Activated naive CD8-positive, alpha-beta T cell treated with anti-CD3 and anti-CD28 coated beads, Interleukin-2, amount 10 ng/mL, durations not matched to agents 7 days and 5 days (primary cell): ENCODE measurements around the gene QRFP. TPM values are rescaled to one million over a fixed set of nuclear protein-coding genes. Genes with fewer than 3 reads are reported as not detected.

Source experiments
- ATAC-seq: fragments of 150-1000 bp; cut with Tn5 transposase; one replicate; pipeline ENCODE4 v1.10.0; 2021; ENCODE audit warnings: low read depth, moderate library complexity
- POLR2A ChIA-PET: fragments of 350-600 bp; sonication (Branson Sonifier 250); formaldehyde crosslinking; loops from one replicate; lab custom pipeline; 2021; ENCODE audit warnings: antibody characterized with exemption; lab: Charles Lee
- DNase-seq: peaks from one replicate; pipeline ENCODE4 v3.0.0; 2021
- H3K27ac Mint-ChIP-seq: one replicate; pipeline ENCODE4 v1.8.0; 2022; ENCODE audit warnings: mild to moderate bottlenecking, mixed read lengths
- H3K27me3 Mint-ChIP-seq: one replicate; pipeline ENCODE4 v1.8.0; 2022; ENCODE audit warnings: mild to moderate bottlenecking, moderate library complexity, mixed read lengths
- H3K36me3 Mint-ChIP-seq: one replicate; pipeline ENCODE4 v1.8.0; 2021; ENCODE audit warnings: mild to moderate bottlenecking, mixed read lengths
- H3K4me1 Mint-ChIP-seq: one replicate; pipeline ENCODE4 v1.8.0; 2021; ENCODE audit warnings: mixed read lengths
- H3K4me3 Mint-ChIP-seq: one replicate; pipeline ENCODE4 v1.8.0; 2022; ENCODE audit warnings: mild to moderate bottlenecking, moderate library complexity, mixed read lengths
- H3K9me3 Mint-ChIP-seq: one replicate; pipeline ENCODE4 v1.8.0; 2021; ENCODE audit warnings: mixed read lengths
- total RNA-seq, 2 experiments: library from RNA; stranded (reverse); gene quantifications; one replicate each; pipeline ENCODE4 v1.2.3, GENCODE V29; 2021

QRFP gene
- total RNA-seq, 2 experiments from 2014 or later = not detected

DNA sequence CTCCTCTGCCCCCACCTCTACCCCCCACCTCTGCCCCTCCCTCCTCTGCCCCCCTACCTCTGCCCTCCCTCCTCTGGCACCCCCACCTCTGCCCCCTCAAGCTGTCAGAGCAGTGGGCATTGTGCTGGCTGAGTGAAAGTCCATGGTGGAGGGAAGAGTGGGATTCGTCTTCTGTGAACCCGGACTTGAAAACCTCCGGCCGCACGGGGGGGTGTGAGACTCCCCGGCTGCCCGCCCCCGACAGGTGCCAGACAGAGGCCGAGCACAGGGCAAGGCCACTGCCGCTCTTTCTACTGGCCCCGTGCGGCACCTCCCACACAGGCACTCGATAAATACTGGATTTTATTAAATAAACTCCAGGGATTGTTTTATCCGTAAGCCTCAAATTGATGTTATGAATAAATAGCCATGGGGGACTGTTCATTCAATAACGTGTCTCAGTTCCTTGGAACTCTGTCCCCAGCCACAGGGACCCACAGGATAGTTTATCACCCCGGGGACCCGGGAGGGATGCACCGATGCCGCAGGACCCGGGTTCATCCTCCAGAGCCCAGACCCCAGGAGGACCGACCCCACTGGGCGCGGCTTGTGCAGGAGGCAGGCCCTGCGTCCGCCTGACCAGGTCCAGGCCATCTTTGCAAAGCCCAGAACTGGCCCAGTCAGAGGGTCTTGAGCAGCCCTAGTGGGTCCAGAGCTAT, 2.6 kb upstream of the QRFP start:
- Mint-ChIP-seq H3K9me3 (no peaks in the 10 kb centered on the region), H3K4me1 (no peaks in the 10 kb centered on the region), H3K27ac (no peak overlapping the region), H3K4me3 (no peak overlapping the region), H3K27me3 (no peaks in the 10 kb centered on the region), H3K36me3 (no peaks in the 10 kb centered on the region)
- POLR2A ChIA-PET = interaction anchor here (0.5 kb wide), 1 partner anchor 181 kb away, joined by 3 read pairs; no protein-coding TSS in a partner anchor
- no peak for DNase-seq
- no peak for ATAC-seq

DNA sequence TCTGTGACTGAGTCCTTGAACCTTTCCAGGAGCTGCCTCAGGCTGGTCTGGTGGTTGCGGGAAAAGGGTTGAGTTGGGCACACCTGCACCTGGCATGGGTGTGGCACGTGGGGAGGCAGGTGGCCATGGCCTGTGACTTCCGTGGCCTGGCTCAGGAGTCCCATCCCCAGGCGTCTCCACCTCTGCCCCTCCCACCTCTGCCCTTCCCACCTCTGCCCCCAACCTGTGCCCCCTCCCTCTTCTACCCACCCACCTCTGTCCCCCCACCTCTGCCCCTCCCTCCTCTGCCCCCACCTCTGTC, 1.9 kb upstream of the QRFP start:
- Mint-ChIP-seq H3K36me3 (no peaks in the 10 kb centered on the region), H3K4me1 (no peaks in the 10 kb centered on the region), H3K4me3 (no peak overlapping the region), H3K9me3 (no peaks in the 10 kb centered on the region), H3K27ac (no peak overlapping the region), H3K27me3 (no peaks in the 10 kb centered on the region)
- POLR2A ChIA-PET = no interaction called here
- no peak for ATAC-seq
- no peak for DNase-seq

DNA sequence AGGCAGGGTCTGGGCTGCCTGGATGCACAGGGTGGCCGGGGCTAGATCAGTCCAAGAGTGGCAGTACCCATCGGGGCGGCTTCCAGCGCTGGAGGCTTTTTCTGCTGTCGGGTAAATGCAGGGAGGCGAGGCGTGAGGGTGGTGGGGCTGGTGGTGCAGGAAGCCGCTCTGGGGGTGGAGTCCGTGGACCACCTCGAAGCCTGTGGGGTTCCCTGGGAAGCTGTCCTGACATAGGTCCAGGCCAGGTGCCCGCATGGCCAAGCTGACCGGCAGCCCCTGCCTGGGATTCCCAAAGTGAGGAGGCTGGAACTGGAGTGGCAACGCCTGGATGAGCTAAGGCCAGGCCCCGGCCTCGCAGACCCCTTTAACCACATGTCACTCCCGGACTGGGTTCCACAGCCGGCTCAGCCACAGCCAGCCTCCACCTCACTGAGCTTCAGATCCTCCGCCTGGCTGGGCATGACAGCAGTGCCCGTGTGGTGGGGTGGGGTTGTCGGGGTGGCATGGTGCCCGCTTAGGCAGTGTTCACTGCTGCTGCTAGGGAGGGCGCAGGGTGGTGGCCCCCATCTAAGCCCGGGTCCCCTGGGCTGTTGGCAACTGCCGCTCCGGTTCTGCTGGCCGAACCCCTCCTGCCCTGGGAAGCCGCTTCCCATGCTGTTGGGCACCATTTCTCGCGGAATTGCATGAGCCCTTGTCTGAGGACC, 1.4 kb upstream of the QRFP start:
- Mint-ChIP-seq H3K36me3 (no peaks in the 10 kb centered on the region), H3K4me3 (no peak overlapping the region), H3K27me3 (no peaks in the 10 kb centered on the region), H3K4me1 (no peaks in the 10 kb centered on the region), H3K9me3 (no peaks in the 10 kb centered on the region), H3K27ac (no peak overlapping the region)
- ATAC-seq = no peak
- no peak for DNase-seq
- POLR2A ChIA-PET = no interaction called here

DNA sequence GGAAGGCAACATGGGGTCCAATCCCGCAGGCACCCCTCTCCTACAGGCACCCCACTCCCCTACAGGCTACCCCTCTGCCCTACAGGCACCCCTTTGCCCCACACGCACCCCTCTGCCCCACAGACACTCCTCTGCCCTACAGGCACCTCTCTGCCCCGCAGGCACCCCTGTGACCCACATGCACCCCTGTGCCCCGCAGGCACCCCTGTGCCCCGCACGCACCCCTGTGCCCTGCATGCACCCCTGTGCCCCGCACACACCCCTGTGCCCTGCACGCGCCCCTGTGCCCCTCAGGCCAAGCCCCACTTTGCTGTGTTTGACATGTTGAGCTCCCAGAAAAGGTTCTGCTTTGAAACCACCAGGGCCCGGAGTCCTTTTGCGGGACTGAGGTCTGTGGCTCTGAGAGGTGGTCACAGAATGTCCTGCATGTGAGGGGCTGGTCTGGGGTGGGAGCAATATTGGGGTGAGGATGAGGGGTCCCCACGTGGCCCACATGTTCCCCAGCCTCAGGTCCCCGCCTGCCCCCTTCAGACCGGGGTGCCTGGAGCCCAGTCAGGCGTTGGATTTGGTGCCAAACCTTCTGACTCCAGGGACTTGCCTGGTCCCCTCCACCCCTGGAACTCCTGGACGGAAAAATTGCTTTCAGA, 616 bp upstream of the QRFP start:
- Mint-ChIP-seq H3K9me3 (no peaks in the 10 kb centered on the region), H3K27me3 (no peaks in the 10 kb centered on the region), H3K4me1 (no peaks in the 10 kb centered on the region), H3K36me3 (no peaks in the 10 kb centered on the region), H3K4me3 (no peak overlapping the region), H3K27ac (no peak overlapping the region)
- ATAC-seq (no peak), DNase-seq (no peak)
- POLR2A ChIA-PET = no interaction called here

GRCh38 chr9:130895481-130896232, 955 bp downstream of the QRFP start:
- H3K9me3 Mint-ChIP-seq = no peaks in the 10 kb centered on the region
- ATAC-seq (no peak), DNase-seq (no peak)
- no peaks in the 10 kb centered on the region for H3K4me1 Mint-ChIP-seq
- POLR2A ChIA-PET = no interaction called here
- no peaks in the 10 kb centered on the region for H3K36me3 Mint-ChIP-seq
- no peak overlapping the region for H3K27ac Mint-ChIP-seq
- H3K27me3 Mint-ChIP-seq = no peaks in the 10 kb centered on the region
- H3K4me3 Mint-ChIP-seq = no peak overlapping the region

DNA sequence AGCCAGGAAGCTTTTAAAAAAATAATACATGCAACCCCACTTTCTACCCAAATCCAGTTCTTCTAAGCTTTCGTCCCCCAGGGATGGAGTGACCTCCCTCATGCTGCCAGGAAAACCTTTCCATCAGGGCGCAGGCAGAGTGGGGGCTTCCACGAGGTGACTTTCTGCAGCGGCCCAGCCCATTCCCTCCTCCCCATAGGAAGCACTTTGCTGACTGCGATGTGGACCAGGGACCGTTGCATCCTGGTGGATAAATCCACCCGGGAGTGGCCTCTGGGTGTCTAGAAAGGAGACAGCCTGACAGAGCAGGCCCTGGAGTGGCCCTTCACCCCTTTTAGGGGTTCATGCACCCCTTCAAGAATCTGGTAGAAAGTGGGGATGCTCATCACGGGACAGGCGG, 1.6 kb downstream of the QRFP start:
- POLR2A ChIA-PET = no interaction called here

DNA sequence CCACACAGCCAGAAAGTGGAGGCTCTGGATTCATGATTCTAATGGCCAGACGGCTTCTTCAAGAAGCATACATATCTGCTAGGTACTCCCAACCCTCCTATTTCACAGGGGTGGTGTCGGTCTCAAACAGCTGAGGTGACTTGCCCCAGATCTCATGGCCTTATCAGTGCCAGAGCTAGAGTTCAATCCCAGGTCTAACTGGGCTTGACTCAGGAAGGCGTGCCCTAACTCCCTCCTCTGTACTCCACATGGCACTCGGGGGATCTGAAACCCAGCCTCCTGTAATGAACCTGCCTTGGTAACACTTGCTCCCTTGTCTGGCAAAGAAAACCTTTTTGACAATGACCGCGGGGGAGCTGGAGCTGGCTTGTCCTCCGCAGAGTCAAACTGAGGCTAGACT, 2.1 kb downstream of the QRFP start:
- POLR2A ChIA-PET = no interaction called here
- Mint-ChIP-seq H3K36me3 (no peaks in the 10 kb centered on the region), H3K4me1 (no peaks in the 10 kb centered on the region), H3K27me3 (no peaks in the 10 kb centered on the region), H3K9me3 (no peaks in the 10 kb centered on the region), H3K27ac (no peak overlapping the region), H3K4me3 (no peak overlapping the region)
- DNase-seq (no peak), ATAC-seq (no peak)

More for the DNA sequence above, 1.6 kb downstream of the QRFP start:
- Mint-ChIP-seq H3K4me1 (no peaks in the 10 kb centered on the region), H3K9me3 (no peaks in the 10 kb centered on the region), H3K36me3 (no peaks in the 10 kb centered on the region), H3K27me3 (no peaks in the 10 kb centered on the region), H3K4me3 (no peak overlapping the region), H3K27ac (no peak overlapping the region)
- no peak for ATAC-seq
- DNase-seq = no peak

DNA sequence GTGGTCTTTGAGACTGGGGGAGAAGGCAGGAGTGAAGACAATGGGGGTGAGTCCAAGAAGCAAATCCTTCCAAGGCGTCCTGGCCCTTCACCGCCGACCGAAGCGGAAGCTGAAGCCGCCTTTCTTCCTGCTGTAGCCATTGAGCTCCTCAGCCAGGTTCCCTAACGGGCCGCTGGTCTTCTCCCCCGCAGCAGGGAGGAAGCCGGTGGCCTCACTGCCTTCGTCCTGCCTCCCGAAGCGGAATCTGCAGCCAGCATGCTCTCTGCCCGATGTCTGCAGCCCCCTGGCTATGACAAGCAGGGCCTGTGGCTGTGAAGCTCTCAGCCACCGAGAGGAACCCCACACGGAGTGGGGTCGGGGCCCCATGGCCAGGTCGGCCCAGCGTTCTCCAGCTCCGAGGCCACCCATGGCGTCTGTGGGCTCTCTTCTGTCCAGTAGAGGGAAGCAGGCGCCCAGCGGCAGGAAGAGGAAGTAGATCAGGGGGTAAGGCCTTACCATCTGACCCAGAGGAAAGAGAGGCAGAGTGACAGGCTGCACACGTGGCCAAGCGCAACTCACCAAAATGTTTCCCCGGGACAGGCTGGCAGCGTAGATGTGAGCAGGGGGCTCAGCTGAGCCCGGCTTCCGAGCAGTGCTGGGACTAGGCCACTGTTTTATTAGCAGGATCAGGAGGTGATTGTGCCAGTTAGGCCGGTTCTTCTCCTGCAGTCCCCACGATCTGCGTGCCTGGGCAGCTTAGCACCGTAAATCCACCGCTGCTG, 3.1 kb downstream of the QRFP start:
- no peak overlapping the region for H3K27ac Mint-ChIP-seq
- no peaks in the 10 kb centered on the region for H3K27me3 Mint-ChIP-seq
- no peak for ATAC-seq
- no peaks in the 10 kb centered on the region for H3K4me1 Mint-ChIP-seq
- no peaks in the 10 kb centered on the region for H3K36me3 Mint-ChIP-seq
- no peaks in the 10 kb centered on the region for H3K9me3 Mint-ChIP-seq
- DNase-seq = no peak
- no peak overlapping the region for H3K4me3 Mint-ChIP-seq
- POLR2A ChIA-PET = no interaction called here

GRCh38 chr9:130892477-130893304, 3.9 kb downstream of the QRFP start:
- POLR2A ChIA-PET = no interaction called here
- Mint-ChIP-seq H3K4me3 (no peak overlapping the region), H3K27ac (no peak overlapping the region), H3K36me3 (no peaks in the 10 kb centered on the region), H3K9me3 (no peaks in the 10 kb centered on the region), H3K27me3 (no peaks in the 10 kb centered on the region), H3K4me1 (no peaks in the 10 kb centered on the region)
- no peak for DNase-seq
- no peak for ATAC-seq

DNA sequence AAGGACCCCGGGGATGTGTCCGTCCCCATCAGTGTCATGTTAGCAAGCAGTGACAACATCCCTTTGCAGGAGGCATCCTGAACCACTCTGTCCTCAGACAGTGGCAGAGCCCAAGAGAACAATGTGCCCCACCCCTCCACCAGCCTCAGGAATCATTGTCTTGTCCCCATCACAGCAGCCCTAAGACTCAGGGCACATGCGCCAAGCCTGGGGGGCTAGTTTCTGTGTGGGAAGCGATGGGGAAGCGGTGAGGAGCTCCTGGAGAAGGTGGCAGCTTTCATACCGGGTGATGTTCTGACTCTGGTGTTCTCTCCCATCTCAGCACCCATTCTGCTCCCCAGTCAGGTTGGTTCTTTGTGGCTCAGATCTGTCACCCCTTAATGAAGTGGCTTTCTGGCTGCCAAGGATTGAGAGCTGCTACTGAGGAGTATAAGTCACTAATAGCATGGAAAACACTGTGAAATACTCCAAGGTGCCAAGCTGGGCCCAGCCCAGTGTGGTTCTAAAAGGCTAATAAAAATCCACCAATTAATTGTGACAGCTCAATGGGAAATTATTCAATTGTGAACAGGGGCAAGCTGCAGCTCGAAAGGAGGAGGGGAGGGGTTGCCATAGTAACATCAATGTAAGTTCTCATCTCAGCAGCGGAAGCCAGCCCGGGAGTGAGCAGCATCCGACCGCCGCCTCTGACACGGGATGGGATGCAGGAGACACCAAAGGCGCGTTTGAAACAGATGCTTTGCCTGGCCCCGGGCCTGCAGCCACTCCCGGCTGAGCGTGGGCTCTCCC, 4.7 kb downstream of the QRFP start:
- POLR2A ChIA-PET = no interaction called here
- Mint-ChIP-seq H3K27me3 (no peaks in the 10 kb centered on the region), H3K36me3 (no peaks in the 10 kb centered on the region), H3K4me3 (no peak overlapping the region), H3K4me1 (no peaks in the 10 kb centered on the region), H3K27ac (no peak overlapping the region), H3K9me3 (no peaks in the 10 kb centered on the region)
- no peak for DNase-seq
- no peak for ATAC-seq

- POLR2A ChIA-PET = no interaction called here
- Mint-ChIP-seq H3K9me3 (no peaks in the 10 kb centered on the region), H3K27me3 (no peaks in the 10 kb centered on the region), H3K4me3 (no peak overlapping the region), H3K27ac (no peak overlapping the region), H3K36me3 (no peaks in the 10 kb centered on the region), H3K4me1 (no peaks in the 10 kb centered on the region)
- DNase-seq (no peak), ATAC-seq (no peak)
Observed at GRCh38 chr9:130890870-130891687, 5.5 kb downstream of the QRFP start.
